Stimulated activated CD4-positive, alpha-beta T cell treated with anti-CD3 and anti-CD28 coated beads, Interleukin-12 subunit alpha, Interleukin-12 subunit beta, amount 100 ng/mL, for 24 hours (primary cell): ENCODE measurements around the gene NEDD4L.
"Not testable (repeated sequence)": the region's sequence is repeated elsewhere in the genome, so short reads cannot be mapped to it uniquely, and the experiment has no call there.

Source experiments
- DNase-seq, 2 experiments: peaks; one replicate each; pipeline ENCODE4 v3.0.0-alpha.2; 2020; ENCODE audit warnings: low read depth in 2 of 2

NEDD4L gene

DNA sequence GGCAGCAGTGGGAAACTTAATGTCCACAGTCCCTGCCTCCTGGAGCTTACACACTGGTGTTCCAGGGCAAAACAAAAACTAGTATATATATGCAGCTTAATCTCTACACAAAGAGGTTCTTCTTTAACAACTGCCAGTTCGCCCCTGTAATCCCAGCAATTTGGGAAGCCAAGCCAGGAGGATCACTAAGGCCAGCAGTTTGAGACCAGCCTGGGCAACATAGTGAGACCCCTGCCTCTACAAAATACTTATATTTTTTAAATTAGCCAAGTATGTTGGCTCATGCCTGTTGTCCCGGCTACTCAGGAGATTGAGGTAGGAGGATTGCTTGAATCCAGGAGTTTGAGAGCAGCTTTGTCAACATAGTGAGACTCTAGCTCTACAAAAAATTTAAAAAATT, 17.2 kb upstream of the NEDD4L start:
- no peak for DNase-seq

GRCh38 chr18:58027341-58027740, 16.7 kb upstream of the NEDD4L start:
- DNase-seq: no peak

DNA sequence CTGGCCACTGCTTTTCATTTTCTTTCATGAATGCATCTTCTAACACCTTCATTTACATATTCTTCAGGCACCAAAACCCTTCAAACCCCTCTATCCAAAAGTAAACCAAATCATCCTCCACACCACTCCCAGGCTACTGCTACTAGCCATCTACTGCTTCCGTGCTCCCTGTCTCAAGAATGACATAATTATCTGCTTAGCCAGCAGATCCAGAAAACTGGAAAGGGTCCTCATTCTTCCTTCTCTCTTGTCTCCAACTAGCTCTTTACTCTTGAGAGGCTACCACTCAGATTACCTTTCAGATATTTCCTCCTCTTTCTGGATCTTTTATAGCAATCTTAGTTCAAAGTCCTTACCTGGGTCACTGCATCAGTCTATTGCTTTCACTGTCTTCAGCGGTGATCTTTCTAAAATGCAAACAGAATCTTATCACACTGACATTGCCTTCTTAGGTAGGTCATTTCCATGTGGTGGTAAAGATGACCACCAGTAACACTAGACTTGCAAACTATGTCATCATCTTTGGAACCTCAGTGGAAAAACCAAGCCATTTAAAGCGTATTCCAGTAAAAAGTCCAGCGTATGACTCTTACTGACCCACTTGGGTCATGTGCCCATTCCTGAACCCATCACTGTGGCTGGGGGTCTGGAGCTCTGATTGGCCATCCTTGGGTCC, 15.8 kb upstream of the NEDD4L start:
- DNase-seq: no peak

GRCh38 chr18:58032233-58032632, 11.8 kb upstream of the NEDD4L start:
- DNase-seq: no peak

DNA sequence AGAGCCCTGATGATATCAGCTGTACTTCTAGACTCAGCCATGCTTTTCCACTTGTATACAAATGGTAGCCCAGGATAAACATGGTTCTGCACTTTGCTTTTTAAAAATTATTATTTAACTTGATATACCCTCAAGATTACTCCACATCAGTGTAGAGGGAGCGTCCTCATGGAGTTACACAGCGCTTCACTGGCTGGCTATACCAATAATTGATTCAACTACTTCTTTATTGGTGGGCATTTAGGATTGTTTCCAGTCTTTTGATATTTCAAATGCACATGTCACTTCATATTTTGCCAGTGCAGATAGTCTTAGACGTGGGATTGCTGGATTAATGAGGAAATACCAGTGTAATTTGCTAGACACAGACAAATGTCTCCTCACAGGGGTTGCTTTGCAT, 10.8 kb upstream of the NEDD4L start:
- DNase-seq: no peak

DNA sequence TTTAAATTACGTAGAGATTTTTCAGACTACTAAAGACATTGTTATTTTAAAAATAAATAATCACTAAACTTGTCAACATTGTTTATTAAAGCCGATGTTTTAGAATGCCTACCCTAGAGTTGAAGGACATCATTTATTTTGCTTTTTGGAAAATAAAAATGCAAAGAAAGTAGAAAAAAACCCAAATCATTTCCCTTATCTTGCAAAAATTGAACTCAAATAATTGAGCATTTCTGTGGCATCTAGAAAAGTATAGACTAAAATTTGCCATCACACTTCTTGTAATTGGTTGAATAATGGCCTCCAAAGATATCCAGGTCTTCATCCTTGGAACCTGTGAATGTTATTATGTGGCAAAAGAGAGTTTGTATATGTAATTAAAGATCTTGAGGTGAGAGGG, 9.7 kb upstream of the NEDD4L start:
- DNase-seq: no peak

DNA sequence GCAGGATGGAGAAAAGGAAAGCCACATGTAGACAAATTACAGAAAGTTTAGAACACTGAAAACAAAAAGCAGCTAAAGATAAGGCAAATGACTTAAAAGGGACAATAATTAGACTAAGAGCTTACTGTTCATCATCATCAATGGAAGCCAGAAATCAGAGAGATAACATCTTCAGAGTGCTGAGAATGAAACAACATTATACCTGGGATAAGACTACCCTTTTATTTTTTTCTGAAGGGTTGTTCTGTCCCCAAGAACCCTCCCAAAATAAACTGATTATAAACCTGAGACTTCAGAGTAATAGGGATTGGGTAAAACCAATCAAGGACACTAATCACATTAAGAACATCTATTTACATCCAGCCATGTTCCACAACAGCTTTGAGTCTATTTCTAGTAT, 6.9 kb upstream of the NEDD4L start:
- no peak for DNase-seq

GRCh38 chr18:58038063-58038462, 6.0 kb upstream of the NEDD4L start:
- DNase-seq: no peak

GRCh38 chr18:58041633-58042032, 2.4 kb upstream of the NEDD4L start:
- no peak for DNase-seq

DNA sequence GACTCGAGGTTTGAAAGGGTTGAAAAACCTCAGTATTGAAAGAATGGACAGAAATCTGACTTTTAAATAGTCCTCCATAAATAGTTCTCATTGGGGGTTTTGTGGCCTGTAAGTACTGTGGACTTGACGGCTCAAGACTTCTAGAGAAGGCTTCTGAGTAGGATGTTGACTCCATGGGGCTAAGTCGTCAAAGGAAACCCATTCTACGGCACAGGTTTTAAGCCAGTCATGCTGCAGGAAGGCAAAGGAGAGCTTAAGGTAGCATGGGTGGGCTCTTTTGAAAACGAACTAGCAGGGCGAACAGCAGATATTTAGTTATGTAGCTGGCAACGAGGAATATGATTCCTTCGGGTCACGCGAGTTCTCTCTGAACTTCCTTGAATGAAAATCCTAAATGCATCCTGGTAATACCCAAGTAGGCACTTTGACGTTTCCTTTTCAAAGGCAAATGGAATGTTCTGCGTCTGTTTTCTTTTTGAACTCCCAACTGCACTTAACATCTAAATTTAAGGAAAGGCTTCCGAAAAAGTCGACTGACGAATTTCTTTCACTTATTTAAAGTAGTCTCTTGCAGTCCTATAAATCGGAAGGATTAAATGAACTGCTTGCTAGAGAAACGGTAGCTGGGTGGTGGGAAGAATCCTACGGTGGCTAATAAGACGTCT, 1.1 kb upstream of the NEDD4L start:
- no peak for DNase-seq

DNA sequence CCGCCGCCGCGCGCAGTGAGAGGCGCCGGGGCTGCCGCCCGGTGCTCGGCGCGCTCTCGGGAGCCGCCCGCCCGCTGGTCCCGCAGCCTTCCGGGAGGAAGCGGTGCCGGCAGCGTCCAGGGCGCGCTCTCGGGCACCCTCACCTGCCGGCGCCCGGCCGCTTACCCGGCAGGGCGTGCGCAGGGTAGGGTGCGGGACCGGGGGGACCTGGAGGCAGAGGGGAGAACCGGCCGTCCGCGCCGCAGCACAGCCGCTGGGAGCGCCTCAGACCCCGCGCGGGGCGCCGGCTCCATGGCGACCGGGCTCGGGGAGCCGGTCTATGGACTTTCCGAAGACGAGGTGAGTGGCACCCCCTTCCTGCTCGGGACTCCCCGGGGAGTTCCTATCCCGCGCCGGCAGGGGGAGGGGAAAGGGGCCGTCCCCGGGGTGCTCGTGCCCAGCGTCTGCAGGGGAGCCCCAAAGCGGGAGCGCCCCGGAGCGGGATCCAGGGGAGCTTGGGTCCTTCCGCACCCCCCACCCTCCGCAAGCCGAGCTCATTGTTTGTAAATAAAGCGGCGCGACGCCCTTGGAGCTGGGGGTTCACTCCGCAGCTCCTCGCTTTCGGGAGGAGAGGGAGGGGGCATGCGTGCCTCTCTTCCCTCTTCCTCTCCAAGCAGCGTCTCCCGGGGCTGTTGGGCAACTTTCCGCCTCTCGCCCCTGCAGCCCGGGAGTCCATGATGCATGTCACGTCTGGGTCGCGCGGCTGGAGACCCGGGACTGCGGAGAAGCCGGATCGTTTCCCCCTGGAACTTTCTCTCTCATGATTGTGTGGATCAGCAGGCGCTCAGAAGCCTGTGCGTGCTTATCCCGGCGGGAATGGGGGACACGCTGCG, 580 bp downstream of the NEDD4L start:
- peak in 1 of 2 experiments; percentile 45 for DNase-seq

- DNase-seq: peak in 1 of 2 experiments; percentile 26
Measured at GRCh38 chr18:58045242-58046092, 1.4 kb downstream of the NEDD4L start.

DNA sequence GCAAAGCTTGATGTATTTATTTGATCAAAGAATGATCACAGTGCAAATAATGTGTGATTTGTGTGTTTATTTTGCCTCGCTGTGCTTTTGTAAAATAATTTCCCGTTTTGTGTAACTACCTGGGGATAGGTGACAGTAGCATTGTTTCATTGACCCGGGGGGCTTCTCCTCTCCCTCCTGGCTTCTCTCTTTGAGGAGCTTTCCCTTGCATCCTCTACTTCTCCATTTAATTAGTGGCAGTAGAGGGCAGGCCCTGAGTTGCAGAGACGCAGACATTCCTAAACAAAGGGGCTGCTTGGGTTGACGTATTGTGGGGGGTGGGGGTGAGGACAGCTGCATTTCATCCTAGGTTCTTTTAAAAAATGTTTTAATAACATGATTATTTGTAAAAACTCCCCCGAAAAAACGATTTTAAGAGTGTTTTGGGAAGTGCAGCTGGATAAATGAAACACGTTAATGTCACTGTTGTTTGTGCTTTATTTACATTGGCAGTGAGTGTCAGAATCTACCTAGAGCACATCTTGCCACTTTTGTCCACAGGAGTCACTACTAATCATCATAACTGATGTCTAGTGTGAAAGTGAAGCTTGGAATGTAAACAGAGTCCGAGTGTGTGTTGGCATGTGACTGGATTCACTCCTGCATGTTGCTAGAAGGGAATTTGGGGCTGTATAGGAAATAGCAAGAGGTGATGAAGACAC, 2.2 kb downstream of the NEDD4L start:
- no peak for DNase-seq

DNA sequence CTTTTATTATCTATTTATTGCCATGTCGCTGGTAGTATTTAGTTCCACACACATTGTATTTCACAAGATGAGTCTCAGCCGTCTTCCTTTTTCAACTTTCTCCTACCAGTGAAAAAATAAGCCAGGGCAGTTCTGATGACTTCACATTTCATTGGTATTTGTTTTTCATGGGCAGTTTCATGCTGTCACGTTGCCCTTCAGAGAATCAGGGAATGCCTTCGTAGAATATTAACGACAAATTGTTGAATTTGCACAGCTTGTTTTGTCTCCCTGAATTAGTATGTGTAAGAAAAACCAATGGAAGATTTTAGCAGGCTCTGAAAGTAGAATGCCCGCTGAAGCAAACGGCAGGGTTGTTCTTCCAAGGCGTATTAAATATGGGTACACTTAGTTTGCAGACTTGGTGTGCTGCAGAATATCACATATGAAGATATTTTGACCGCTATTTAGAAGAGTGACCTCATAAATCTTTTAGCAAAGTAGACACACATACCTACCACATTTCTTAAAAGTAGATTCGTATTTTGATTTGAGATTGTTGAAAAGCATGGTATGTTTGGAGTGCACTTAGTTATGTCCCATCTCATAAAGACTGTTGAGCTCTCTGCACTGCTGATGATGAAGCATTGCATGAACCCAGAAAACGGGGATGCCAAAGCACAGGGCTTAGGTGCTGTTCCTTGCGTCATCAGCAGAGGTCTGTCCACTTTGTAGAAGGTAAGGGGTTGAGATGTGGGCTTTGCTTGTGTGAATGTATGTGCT, 2.9 kb downstream of the NEDD4L start:
- no peak for DNase-seq

DNA sequence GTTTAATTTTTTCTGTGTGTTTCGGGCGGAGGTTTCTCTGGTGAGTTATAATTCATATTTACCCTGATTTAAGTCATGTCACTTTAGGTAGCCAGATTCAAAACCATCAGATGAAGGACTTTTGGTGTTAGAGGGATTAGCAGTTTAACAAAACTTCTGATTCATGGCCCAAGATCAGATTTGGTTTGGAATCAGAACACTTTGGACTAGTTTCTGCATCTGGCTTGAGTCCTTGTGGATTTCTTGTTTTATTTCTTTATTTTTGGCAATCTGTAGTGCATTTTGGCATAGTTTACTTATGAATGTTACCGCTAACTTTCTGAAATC, 3.5 kb downstream of the NEDD4L start:
- DNase-seq: no peak

DNA sequence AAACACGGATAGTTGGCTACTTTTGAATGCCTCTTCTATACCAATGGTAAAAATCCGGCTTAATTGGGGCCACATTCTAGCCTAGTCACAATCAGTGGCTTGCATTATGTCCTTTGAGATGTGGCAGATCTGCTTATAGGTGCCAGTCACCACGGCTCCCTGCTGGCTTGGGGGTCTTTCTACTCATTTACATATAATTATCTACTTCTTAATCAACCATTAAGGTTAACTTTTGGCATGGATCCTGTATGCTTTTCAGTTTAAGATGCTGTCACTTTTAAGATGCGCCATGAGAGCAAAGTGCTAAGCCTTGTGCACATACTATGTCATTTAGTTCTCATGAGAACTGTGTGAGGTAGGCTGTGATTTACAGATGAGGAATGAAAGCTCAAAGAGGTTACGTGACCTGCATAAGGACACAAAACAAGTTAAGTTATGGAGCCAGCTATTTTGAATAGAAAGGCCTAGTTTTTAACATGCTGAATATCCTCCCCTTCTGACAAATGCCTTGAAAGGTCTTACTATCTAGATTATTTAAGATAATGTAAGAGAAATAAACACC, 4.1 kb downstream of the NEDD4L start:
- DNase-seq: no peak

DNA sequence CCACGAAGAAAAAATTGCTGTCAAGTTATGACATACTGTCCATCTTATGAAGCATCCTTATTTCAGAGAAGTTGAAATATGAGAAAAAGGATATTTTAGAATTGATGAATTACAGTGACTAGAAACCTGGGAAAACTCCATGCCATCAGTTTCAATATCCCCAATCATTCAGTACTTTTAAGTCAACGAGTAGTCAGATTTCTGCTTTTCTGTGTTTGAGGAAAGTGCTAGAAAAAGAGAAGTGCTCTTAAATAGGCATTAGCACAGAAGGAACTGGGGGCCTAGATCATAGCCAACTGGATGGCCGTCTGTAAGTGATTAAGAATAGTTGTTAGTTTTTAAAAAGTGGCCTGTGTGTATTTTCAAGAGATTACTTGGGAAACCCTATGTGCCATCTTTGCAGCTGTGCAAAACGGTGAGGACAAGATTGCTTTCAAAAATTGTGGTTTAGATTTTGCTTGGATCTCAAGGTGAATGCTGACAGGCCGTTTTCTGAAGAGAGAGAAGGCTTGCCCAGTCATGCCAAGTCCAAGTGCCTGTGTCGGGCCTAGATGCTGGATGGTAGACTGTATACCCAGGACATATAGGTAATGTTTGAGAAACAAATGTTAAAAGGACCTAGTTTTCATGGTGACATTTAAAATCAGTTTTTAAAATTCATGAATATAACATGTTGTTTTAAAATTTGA, 5.1 kb downstream of the NEDD4L start:
- no peak for DNase-seq

DNA sequence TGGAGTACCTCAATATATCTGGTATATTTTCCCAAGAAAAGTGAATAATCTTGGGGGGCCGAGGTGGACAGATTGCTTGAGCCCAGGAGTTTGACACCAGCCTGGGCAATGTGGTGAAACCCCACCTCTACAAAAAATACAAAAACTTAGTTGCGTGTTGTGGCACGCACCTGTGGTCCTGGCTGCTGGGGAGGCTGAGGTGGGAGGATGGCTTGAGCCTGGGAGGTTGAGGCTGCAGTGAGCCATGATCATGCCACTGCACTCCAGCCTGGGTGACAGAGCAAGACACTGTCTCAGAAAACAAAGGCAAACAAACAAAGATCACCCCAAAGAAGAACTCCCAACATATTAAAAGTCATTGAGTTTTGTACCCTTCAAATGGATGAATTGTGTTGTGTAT, 6.9 kb downstream of the NEDD4L start:
- DNase-seq: not testable (repeated sequence)

GRCh38 chr18:58051765-58052460, 7.9 kb downstream of the NEDD4L start:
- no peak for DNase-seq
